Keratinocyte (primary cell): Measurements from ENCODE around the gene ARMC5. TPM values are rescaled to one million over a fixed set of nuclear protein-coding genes. Genes with fewer than 3 reads are reported as not detected.
A peak's percentile ranks its signal among the peaks of the same experiment; 100 is the strongest.

ENCODE experiments used
- DNase-seq: peaks from one replicate; pipeline ENCODE4 v3.0.0-alpha.2; 2011; ENCODE audit warnings: low read depth, missing footprints, low spot score
- FAIRE-seq: peaks from 2 replicates; lab custom pipeline; 2011; peaks lifted over from hg19 to GRCh38; lab: Jason Lieb, UNC
- H2AFZ ChIP-seq: 2 replicates; pipeline ENCODE4 v1.6.0; 2012; ENCODE audit warnings: low read length, control low read depth, inconsistent platforms; ENCODE audit not compliant: control insufficient read depth
- H3K27ac ChIP-seq: 2 replicates; pipeline ENCODE4 v1.5.1; 2011; ENCODE audit warnings: low read length; ENCODE audit not compliant: control insufficient read depth, insufficient read depth
- H3K27me3 ChIP-seq: 3 replicates; pipeline ENCODE4 v1.6.0; 2011; ENCODE audit warnings: low read length; ENCODE audit not compliant: control insufficient read depth, insufficient read depth; ENCODE audit errors: extremely low read depth
- H3K36me3 ChIP-seq, 2 experiments: 2 replicates in 1 of 2; 3 replicates in 1 of 2; pipeline ENCODE4 v1.5.1; 2011; ENCODE audit warnings: low read length in 2 of 2, mild to moderate bottlenecking in 1 of 2; ENCODE audit not compliant: control insufficient read depth in 2 of 2, insufficient read depth in 2 of 2; ENCODE audit errors: extremely low read depth in 1 of 2
- H3K4me1 ChIP-seq: 3 replicates; pipeline ENCODE4 v1.5.1; 2011; ENCODE audit warnings: low read length; ENCODE audit not compliant: control insufficient read depth, insufficient read depth; ENCODE audit errors: extremely low read depth
- H3K4me2 ChIP-seq: 3 replicates; pipeline ENCODE4 v1.6.0; 2011; ENCODE audit warnings: low read depth, low read length; ENCODE audit not compliant: control insufficient read depth, insufficient read depth; ENCODE audit errors: extremely low read depth
- H3K4me3 ChIP-seq, 3 experiments: fragments of 200-600 bp in 1 of 3; sonication (generic) in 1 of 3; 2 replicates in 2 of 3; 3 replicates in 1 of 3; pipeline ENCODE4 v1.5.1; 2011 to 2016; ENCODE audit warnings: low read length in 3 of 3, mild to moderate bottlenecking in 3 of 3, control low read depth in 2 of 3, inconsistent platforms in 1 of 3, low read depth in 1 of 3, mixed read lengths in 1 of 3, mixed run types in 1 of 3, moderate library complexity in 1 of 3; ENCODE audit not compliant: control insufficient read depth in 2 of 3, insufficient read depth in 2 of 3; ENCODE audit errors: extremely low read depth in 1 of 3
- H3K79me2 ChIP-seq: 2 replicates; pipeline ENCODE4 v1.6.0; 2012; ENCODE audit warnings: low read length; ENCODE audit not compliant: control insufficient read depth, insufficient read depth
- H3K9ac ChIP-seq: 3 replicates; pipeline ENCODE4 v1.6.0; 2011; ENCODE audit warnings: low read length; ENCODE audit not compliant: control insufficient read depth, insufficient read depth; ENCODE audit errors: extremely low read depth
- H3K9me1 ChIP-seq: 3 replicates; pipeline ENCODE4 v1.6.0; 2011; ENCODE audit warnings: low read length; ENCODE audit not compliant: control insufficient read depth, insufficient read depth; ENCODE audit errors: extremely low read depth
- H3K9me3 ChIP-seq: 2 replicates; pipeline ENCODE4 v1.5.1; 2012; ENCODE audit warnings: low read depth, low read length; ENCODE audit not compliant: control insufficient read depth
- H4K20me1 ChIP-seq: 3 replicates; pipeline ENCODE4 v1.6.0; 2011; ENCODE audit warnings: low read length; ENCODE audit not compliant: control insufficient read depth, insufficient read depth; ENCODE audit errors: extremely low read depth
- EZH2 ChIP-seq: IDR thresholded peaks from one replicate; pipeline ENCODE4 v1.6.1; 2012; ENCODE audit warnings: inconsistent platforms, mild to moderate bottlenecking, low read length, moderate library complexity
- dilution Hi-C: fragments of 300-500 bp; cut with MboI; formaldehyde crosslinking; loops from one replicate; pipeline ENCODE4 v1.7.0; 2020; ENCODE audit warnings: low sequenced_read_pairs; ENCODE audit not compliant: extremely low pct_ligation_motif_present
- polyA plus RNA-seq, 5 experiments: library from polyadenylated mRNA; depleted of rRNA in 3 of 5; stranded (reverse) in 3 of 5; stranded (forward) in 1 of 5; unstranded in 1 of 5; fragments of >200 nt; gene quantifications; 1 replicate in 1 of 5; 2 replicates in 3 of 5; 3 replicates in 1 of 5; pipeline versions ENCODE4 v1.2.1 to v1.2.3, GENCODE V29; 2011 to 2012; ENCODE audit warnings: missing spikeins in 2 of 5, low read depth in 1 of 5, low replicate concordance in 1 of 5
- TF ChIP-seq, protein P1 (sequence below), 3 experiments: IDR thresholded peaks in 1 of 3; conservative IDR thresholded peaks in 1 of 3; optimal IDR thresholded peaks in 1 of 3; 2 replicates in 2 of 3; 3 replicates in 1 of 3; pipeline versions ENCODE3 to v1.5.1; 2011; ENCODE audit warnings: low read length in 3 of 3, mild to moderate bottlenecking in 3 of 3, moderate library complexity in 2 of 3, control low read depth in 1 of 3, inconsistent platforms in 1 of 3; ENCODE audit not compliant: insufficient read depth in 2 of 3; ENCODE audit errors: extremely low read depth in 1 of 3

ARMC5 gene
- polyA plus RNA-seq, 1 donor (not counting 4 experiments of a cell fraction or from before 2014, with no cell fraction given), result 3.0 TPM

DNA sequence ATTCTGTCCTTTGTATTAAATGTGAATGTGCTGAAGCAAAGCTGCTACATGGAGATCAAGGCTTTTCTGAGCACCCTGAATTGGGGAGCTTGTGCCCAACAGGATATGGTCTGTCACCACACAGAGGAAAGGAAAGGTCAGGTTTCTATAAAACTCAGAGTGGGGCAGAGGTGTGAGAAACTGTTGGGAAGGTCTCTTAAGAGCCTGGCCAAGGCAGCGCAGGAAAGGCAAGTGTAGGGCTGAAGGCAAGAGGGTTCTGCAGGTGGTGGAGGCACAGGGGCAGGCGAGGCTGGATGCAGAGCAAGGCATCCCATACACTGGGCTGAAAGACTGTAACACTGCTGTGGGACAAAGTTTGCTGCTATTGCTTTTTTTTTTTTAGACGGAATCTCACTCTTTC is 39.3 kb upstream of the ARMC5 start:
- Histone ChIP-seq H2AFZ (no peak overlapping the region), H3K79me2 (no peaks in the 10 kb centered on the region), H3K4me1 (no peaks in the 10 kb centered on the region), H3K4me2 (no peak overlapping the region), H3K9me1 (no peaks in the 10 kb centered on the region), H3K9me3 (no peaks in the 10 kb centered on the region), H3K9ac (no peak overlapping the region), H3K4me3 (no peak overlapping the region), H3K27me3 (no peaks in the 10 kb centered on the region), H3K36me3 (no peaks in the 10 kb centered on the region), H4K20me1 (no peaks in the 10 kb centered on the region), H3K27ac (no peak overlapping the region)
- DNase-seq (no peak), FAIRE-seq (no peak)
- dilution Hi-C loops, result no loop called here
- no peak for TF ChIP-seq EZH2
- TF ChIP-seq, protein P1, sequence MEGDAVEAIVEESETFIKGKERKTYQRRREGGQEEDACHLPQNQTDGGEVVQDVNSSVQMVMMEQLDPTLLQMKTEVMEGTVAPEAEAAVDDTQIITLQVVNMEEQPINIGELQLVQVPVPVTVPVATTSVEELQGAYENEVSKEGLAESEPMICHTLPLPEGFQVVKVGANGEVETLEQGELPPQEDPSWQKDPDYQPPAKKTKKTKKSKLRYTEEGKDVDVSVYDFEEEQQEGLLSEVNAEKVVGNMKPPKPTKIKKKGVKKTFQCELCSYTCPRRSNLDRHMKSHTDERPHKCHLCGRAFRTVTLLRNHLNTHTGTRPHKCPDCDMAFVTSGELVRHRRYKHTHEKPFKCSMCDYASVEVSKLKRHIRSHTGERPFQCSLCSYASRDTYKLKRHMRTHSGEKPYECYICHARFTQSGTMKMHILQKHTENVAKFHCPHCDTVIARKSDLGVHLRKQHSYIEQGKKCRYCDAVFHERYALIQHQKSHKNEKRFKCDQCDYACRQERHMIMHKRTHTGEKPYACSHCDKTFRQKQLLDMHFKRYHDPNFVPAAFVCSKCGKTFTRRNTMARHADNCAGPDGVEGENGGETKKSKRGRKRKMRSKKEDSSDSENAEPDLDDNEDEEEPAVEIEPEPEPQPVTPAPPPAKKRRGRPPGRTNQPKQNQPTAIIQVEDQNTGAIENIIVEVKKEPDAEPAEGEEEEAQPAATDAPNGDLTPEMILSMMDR (optimal IDR thresholded peaks at IDR 0.05 in 1 of 3, IDR thresholded peaks at IDR 0.05 in 1 of 3, conservative IDR thresholded peaks at IDR 0.05 in 1 of 3; ENCODE audit: extremely low read depth in 1 of 3, insufficient read depth in 2 of 3, low read length in 3 of 3), result no peak

DNA sequence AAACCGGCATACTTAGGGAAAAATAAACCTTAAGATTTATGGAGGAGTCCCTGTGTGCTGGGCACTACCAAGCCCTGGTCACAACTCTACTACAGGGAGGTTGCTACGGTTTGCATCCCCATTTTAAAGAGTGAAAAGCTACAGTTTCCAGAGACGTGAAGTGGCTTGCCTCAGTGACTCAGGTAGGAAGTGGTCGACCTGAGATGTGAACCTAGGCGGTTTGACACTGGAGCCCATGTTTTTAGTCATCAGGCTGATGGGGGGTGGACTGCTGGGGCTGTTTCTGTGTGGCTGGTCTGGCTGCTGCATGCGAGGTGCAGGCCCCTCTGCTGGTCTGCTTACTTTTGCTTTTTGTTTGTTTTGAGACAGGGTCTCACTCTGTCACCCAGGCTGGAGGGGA is 37.7 kb upstream of the ARMC5 start:
- FAIRE-seq (peak; percentile 17), DNase-seq (no peak)

More for the DNA sequence above, 37.7 kb upstream of the ARMC5 start:
- Histone ChIP-seq H3K4me3 (no peak overlapping the region), H3K27ac (no peak overlapping the region), H3K9me1 (no peaks in the 10 kb centered on the region), H4K20me1 (no peaks in the 10 kb centered on the region), H2AFZ (no peak overlapping the region), H3K4me2 (no peak overlapping the region), H3K36me3 (no peaks in the 10 kb centered on the region), H3K4me1 (no peaks in the 10 kb centered on the region), H3K9me3 (no peaks in the 10 kb centered on the region), H3K27me3 (no peaks in the 10 kb centered on the region), H3K9ac (no peak overlapping the region), H3K79me2 (no peaks in the 10 kb centered on the region)
- dilution Hi-C loops, result no loop called here
- TF ChIP-seq, protein P1 (optimal IDR thresholded peaks at IDR 0.05 in 1 of 3, IDR thresholded peaks at IDR 0.05 in 1 of 3, conservative IDR thresholded peaks at IDR 0.05 in 1 of 3; ENCODE audit: extremely low read depth in 1 of 3, insufficient read depth in 2 of 3, low read length in 3 of 3), result no peak
- no peak for TF ChIP-seq EZH2
